Measurements from ENCODE around the gene ARHGEF26.

Gene ARHGEF26

DNA sequence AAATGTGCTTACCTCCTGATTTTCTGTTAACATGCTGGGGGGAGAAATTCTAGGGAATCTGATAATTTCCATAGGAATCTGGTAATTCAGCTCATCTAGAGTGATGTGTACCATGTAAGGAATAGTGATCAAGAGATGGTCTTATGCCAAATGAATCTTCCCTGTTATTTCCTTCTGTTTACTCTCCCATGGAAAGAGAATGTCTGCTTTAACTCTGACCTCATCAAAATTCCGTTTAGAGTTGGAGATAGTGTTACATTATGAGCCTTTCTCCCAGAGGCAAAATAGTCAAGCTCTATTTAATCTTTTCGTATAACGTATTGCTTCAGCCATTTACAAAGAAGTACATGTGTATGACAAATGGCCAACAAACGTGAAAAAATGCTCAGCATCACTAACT lies 76.6 kb downstream of the ARHGEF26 start:
- no peak for DNase-seq (ENCODE audit: low read depth)

GRCh38 chr3:154209499-154209898 lies 88.3 kb downstream of the ARHGEF26 start:
- DNase-seq (ENCODE audit: low read depth) = no peak

GRCh38 chr3:154210986-154211385 lies 89.8 kb downstream of the ARHGEF26 start:
- DNase-seq (ENCODE audit: low read depth) = no peak

DNA sequence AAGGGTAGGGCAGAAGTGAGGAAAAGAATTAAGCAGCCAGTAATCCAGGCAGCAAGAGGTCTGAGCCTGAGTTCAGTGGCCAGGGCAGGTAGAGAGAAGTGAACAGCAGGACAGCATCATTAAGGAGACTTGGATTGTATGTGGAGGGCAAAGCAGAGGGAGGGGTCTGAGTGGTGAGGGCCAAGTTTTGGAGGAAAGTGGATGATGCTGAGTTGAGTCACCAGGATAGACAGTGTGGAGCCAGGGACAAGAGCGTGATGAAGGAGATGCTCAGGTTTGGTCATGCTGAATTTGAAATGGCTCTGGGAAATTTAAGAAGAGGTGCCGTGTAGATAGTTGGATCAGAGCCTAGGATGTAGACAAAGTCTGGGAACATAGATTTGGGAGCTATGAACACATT lies 93.1 kb downstream of the ARHGEF26 start:
- no peak for DNase-seq (ENCODE audit: low read depth)

GRCh38 chr3:154217671-154218070 lies 96.5 kb downstream of the ARHGEF26 start:
- no peak for DNase-seq (ENCODE audit: low read depth)

DNA sequence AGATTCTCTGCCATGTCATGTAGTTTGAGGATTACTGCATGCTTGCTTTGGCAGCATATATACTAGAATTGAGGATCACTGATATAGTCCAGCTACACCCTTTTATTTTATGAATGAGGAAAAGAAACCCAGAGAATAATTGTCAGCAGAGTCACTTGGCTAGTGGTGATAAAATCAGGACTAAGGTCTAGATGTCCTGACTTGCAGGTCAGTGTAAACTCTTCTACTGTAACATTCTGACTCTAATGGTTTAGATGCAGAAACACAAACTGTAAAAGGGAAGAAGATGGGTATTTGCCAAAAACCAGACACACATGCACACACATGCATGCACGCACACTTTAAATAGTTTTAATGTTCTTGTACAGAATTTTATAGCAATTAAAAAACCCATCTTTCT lies 97.5 kb downstream of the ARHGEF26 start:
- no peak for DNase-seq (ENCODE audit: low read depth)

- no peak for DNase-seq (ENCODE audit: low read depth)
These were observed 99.3 kb downstream of the ARHGEF26 start for GRCh38 chr3:154220462-154220861.

GRCh38 chr3:154223519-154223918 lies 102.3 kb downstream of the ARHGEF26 start:
- no peak for DNase-seq (ENCODE audit: low read depth)

- no peak for DNase-seq (ENCODE audit: low read depth)
These were observed 103.2 kb downstream of the ARHGEF26 start for GRCh38 chr3:154224366-154224765.

DNA sequence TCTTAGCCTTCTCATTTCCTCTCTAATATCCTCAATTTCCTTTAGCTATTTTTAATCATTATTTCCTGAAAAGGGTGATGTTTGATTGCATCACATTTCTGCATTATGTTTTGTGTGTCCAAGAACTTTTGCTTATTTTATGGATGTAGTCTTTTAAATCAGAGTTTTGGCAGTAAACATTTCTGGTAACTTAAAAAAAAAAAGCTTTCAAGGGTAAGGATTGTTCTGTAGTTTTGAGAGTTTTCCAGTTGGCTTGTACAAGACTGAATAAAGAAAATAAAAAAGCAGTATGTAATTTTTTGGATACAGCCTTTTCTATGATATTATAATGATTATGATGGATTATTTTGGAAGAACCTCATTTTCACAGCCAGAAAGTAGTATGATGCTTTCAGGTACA lies 103.7 kb downstream of the ARHGEF26 start:
- DNase-seq (ENCODE audit: low read depth) = no peak

- DNase-seq (ENCODE audit: low read depth) = no peak
These were observed 104.3 kb downstream of the ARHGEF26 start for GRCh38 chr3:154225536-154225935.

- no peak for DNase-seq (ENCODE audit: low read depth)
These were observed 106.3 kb downstream of the ARHGEF26 start for GRCh38 chr3:154227531-154227930.

DNA sequence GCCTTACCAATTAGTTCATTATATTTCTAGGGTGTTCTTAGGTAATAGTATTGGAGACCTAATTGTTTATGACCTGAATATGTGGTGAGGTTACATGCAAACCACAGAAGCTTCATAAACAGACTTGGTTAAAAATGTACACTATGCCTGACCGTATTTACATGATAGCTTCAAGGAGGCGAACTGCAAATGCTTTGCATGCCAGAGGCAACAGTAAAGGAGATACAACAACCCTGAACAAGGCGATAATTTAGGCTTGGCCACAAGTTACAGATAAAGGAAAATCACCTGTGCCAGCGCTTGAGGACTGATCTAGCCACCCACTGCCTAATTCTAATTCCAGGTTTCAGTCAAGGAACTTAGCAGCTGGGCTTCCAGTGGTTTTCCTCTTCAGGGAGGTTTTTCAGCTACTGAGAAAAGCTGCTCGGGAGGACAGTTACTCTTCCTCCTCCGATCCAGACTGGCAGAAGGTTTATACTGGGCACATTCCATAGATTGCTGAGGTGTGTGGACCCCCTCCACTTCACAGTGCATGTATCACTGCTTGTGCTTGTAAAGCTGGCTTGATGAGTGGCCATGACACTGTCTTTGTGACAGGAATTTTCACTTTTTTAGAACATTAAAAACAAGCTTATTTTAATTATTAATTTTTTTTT lies 107.5 kb downstream of the ARHGEF26 start:
- DNase-seq (ENCODE audit: low read depth) = no peak

- DNase-seq (ENCODE audit: low read depth) = no peak
These were observed 108.0 kb downstream of the ARHGEF26 start for GRCh38 chr3:154229217-154229590.

GRCh38 chr3:154235330-154235729 lies 114.1 kb downstream of the ARHGEF26 start:
- no peak for DNase-seq (ENCODE audit: low read depth)

- DNase-seq (ENCODE audit: low read depth) = no peak
These were observed 115.1 kb downstream of the ARHGEF26 start for GRCh38 chr3:154236331-154236730.

DNA sequence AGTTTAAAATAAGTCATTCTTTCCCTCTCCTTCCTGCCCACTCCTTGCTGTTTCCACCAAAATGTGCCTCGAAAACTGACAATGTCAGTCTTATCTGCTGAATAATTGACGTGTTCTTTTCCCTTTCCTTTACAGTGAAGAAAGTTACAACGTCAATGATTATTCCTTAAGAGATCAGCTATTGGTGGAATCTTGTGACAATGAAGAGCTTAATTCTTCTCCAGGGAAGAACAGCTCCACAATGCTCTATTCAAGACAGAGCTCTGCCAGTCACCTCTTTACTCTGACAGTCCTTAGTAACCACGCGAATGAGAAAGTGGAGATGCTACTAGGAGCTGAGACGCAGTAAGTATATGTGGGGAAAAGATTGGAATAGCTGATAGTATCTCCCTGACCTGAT lies 119.0 kb downstream of the ARHGEF26 start:
- DNase-seq (ENCODE audit: low read depth) = no peak

DNA sequence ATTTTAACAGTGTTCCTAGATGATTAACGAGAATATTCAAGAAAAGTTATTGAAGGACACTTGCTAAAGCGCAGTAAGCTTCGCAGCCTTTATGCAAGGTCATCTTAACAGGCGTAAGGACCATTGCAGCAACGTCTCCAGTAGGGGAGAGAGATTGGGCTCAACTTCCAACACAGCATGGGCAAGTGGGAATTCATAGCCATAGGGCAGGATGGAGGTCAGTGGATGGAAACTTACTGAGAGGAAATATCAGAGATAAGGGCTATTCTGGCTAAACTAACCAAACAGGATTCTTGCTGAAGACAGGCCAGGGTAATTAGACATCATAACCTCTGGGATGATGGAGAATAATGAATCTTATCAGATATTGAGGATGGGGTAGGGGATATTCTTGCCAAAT lies 120.3 kb downstream of the ARHGEF26 start:
- DNase-seq (ENCODE audit: low read depth) = no peak

- DNase-seq (ENCODE audit: low read depth) = no peak
These were observed 121.6 kb downstream of the ARHGEF26 start for GRCh38 chr3:154242766-154243165.

- no peak for DNase-seq (ENCODE audit: low read depth)
These were observed 122.2 kb downstream of the ARHGEF26 start for GRCh38 chr3:154243353-154243752.

DNA sequence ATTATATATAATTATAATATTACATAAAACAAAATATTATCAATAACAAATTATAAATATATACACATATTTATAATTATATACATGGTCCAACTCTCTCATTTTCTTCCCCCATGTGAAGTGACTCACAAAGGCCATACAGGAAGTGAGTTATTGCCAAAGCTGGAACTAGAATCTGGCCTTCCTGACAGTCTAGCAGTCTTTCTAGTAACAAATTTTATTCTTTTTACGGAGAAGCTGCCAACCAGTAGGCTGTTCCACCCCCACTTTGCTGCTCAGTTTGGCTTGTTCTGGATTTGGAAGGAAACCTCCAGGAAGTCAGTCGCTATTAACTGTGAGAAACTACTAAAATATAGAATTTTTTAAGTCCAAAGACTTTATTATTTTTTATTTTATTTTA lies 123.5 kb downstream of the ARHGEF26 start:
- DNase-seq (ENCODE audit: low read depth) = no peak

DNA sequence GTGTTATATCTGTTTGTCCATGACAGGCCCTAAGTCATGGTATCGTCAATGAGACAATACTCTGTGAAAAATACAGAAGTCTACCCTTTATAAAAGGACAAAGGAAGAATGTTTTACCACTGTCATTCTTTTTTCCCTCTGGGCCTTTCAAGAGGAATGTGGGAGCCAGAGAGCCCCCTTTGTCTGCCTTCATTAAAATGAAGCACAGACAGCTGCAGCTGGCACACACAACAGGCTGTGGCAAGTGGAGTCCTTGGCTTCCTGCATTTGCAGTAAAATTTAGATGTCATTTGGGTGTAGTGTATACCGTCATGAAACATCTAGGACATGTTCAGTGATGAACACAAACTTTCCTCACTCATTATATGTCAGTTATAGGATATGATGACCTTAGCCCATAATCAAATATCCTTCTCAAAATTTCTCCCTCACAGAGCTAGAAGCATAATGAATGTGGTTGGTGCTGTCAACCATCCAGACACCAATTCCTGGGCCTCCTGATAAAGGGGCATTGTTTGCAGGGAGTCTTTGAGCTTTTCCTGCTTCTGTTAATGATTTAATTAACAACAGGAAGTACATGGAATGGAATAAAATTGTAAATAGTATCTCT lies 126.7 kb downstream of the ARHGEF26 start:
- no peak for DNase-seq (ENCODE audit: low read depth)

- no peak for DNase-seq (ENCODE audit: low read depth)
These were observed 129.1 kb downstream of the ARHGEF26 start for GRCh38 chr3:154250291-154250690.

DNA sequence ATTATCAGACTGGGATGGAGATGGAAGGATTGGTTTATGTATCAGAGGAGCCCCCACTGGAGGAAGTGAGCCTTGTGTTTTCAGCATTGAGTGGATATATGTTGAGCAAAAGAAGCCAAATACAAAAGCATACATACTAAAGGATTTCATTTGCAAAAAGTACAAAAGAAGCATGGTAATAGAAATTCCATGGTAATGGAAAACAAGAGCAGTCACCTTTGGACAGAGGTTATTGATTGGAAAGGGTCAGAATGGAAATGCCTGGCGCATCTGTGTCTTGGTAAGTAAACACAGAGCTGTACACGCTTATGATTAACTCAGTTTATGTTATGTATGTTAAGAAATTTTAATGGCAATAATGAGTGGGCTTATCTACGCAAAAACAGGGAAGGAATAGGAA lies 130.4 kb downstream of the ARHGEF26 start:
- no peak for DNase-seq (ENCODE audit: low read depth)

Data from activated T-cell treated with anti-CD3 and anti-CD28 coated beads for 24 hours (primary cell).